ENCODE data around the gene MON1B. TPM values are rescaled to one million over a fixed set of nuclear protein-coding genes. Genes with fewer than 3 reads are reported as not detected.

MON1B gene
- total and polyA plus RNA-seq, 2 donors (not counting 3 experiments of a cell fraction or from before 2014, with no cell fraction given): 35.8 to 57.0 TPM

DNA sequence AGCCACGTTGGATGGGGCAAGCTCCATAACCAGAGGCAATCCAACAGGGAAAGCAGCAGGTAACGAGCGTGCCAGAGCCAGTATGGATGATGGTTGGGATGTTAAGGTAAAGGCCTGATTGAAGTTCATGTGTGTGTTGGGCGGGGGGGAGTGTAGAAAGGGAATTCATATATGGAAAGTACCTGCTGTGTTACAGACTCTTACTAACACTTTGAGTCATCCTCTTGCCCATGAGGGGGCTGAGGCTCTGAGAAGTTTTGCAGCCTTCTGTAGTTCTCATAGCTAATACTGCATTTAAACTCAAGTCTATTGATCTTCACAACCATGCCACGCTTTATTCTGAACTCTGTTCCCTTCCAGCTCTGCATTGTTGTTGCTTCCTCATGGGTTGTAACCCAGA lies 36.8 kb downstream of the MON1B start:
- no peaks in the 10 kb centered on the region for H3K79me2 ChIP-seq (ENCODE audit: control insufficient read depth, insufficient read depth, low read length)
- FAIRE-seq: no peak
- no peak overlapping the region for H3K27ac ChIP-seq (ENCODE audit: insufficient read depth, low read depth, low read length)
- dilution Hi-C loops (cut with MboI; ENCODE audit: extremely low pct_ligation_motif_present, low sequenced_read_pairs) (loop anchor here (25.0 kb wide), 1 partner anchor 360 kb away; no protein-coding TSS in a partner anchor), intact Hi-C loops (cut with micrococcal nuclease) (no loop called here)
- no peaks in the 10 kb centered on the region for H4K20me1 ChIP-seq (replicated peaks; ENCODE audit: control insufficient read depth, extremely low read depth, insufficient read depth, low read length)
- H3K36me3 ChIP-seq (ENCODE audit: control insufficient read depth in 2 of 2, extremely low read depth in 1 of 2, insufficient read depth in 2 of 2, low read length in 2 of 2): no peaks in the 10 kb centered on the region
- no peaks in the 10 kb centered on the region for H3K9me3 ChIP-seq (replicated peaks; ENCODE audit: control insufficient read depth, insufficient read depth, low read length)
- no TSS peak for BruUV-seq (replicated peaks)
- no peaks in the 10 kb centered on the region for H3K4me1 ChIP-seq (ENCODE audit: control insufficient read depth, extremely low read depth, insufficient read depth, low read length)
- no peak overlapping the region for H3K9ac ChIP-seq (replicated peaks; ENCODE audit: extremely low read depth, insufficient read depth, low read length)
- H3K9me1 ChIP-seq (replicated peaks; ENCODE audit: control insufficient read depth, extremely low read depth, insufficient read depth, low read length): no peaks in the 10 kb centered on the region
- TF ChIP-seq POLR2AphosphoS5 (IDR thresholded peaks at IDR 0.05; ENCODE audit: insufficient read depth, low read depth, low read length) (no peak), MYC (IDR thresholded peaks at IDR 0.05; ENCODE audit: low read depth, low read length) (no peak), EZH2 (IDR thresholded peaks at IDR 0.05; ENCODE audit: borderline replicate concordance, low read depth, low read length, severe bottlenecking) (no peak), CTCF (IDR thresholded peaks at IDR 0.05; ENCODE audit: extremely low read depth in 1 of 2, insufficient read depth in 1 of 2, low read depth in 1 of 2, low read length in 2 of 2) (no peak)
- H3K4me2 ChIP-seq (ENCODE audit: insufficient read depth, low read length): no peak overlapping the region
- ChIA-PET CTCF (interaction anchor here (0.6 to 1.0 kb wide), 2 partner anchors 433 to 712 kb away, joined by 3 read pairs; no protein-coding TSS in a partner anchor), POLR2A (no interaction called here)
- no peak overlapping the region for H2AFZ ChIP-seq (ENCODE audit: low read depth, low read length)
- H3K4me3 ChIP-seq (replicated peaks in 1 of 3; ENCODE audit: insufficient read depth in 1 of 3, low read depth in 1 of 3, low read length in 3 of 3): no peak overlapping the region
- H3K27me3 ChIP-seq (ENCODE audit: control insufficient read depth in 2 of 2, insufficient read depth in 2 of 2, low read length in 2 of 2): no peaks in the 10 kb centered on the region
- no peak for DNase-seq (ENCODE audit: low read depth, low spot score)

GRCh38 chr16:77231047-77231446 lies 40.1 kb downstream of the MON1B start:
- H3K4me3 ChIP-seq (replicated peaks in 1 of 3; ENCODE audit: insufficient read depth in 1 of 3, low read depth in 1 of 3, low read length in 3 of 3): no peak overlapping the region
- dilution Hi-C loops (cut with MboI; ENCODE audit: extremely low pct_ligation_motif_present, low sequenced_read_pairs) (loop anchor here (25.0 kb wide), 1 partner anchor 356 kb away; no protein-coding TSS in a partner anchor), intact Hi-C loops (cut with micrococcal nuclease) (loop anchor here (10.0 kb wide), 1 partner anchor 144 kb away; no protein-coding TSS in a partner anchor)
- no peak overlapping the region for H3K27ac ChIP-seq (ENCODE audit: insufficient read depth, low read depth, low read length)
- CTCF ChIA-PET: interaction anchor here (9.8 kb wide), 1 partner anchor 353 kb away, joined by 185 read pairs; no protein-coding TSS in a partner anchor
- H3K9me3 ChIP-seq (replicated peaks; ENCODE audit: control insufficient read depth, insufficient read depth, low read length): no peaks in the 10 kb centered on the region
- H4K20me1 ChIP-seq (replicated peaks; ENCODE audit: control insufficient read depth, extremely low read depth, insufficient read depth, low read length): no peaks in the 10 kb centered on the region
- no peaks in the 10 kb centered on the region for H3K9me1 ChIP-seq (replicated peaks; ENCODE audit: control insufficient read depth, extremely low read depth, insufficient read depth, low read length)
- no peaks in the 10 kb centered on the region for H3K36me3 ChIP-seq (ENCODE audit: control insufficient read depth in 2 of 2, extremely low read depth in 1 of 2, insufficient read depth in 2 of 2, low read length in 2 of 2)
- DNase-seq (ENCODE audit: low read depth, low spot score) (no peak), FAIRE-seq (no peak)
- no peak overlapping the region for H2AFZ ChIP-seq (ENCODE audit: low read depth, low read length)
- no TSS peak for BruUV-seq (replicated peaks)
- TF ChIP-seq CTCF (IDR thresholded peaks at IDR 0.05; ENCODE audit: extremely low read depth in 1 of 2, insufficient read depth in 1 of 2, low read depth in 1 of 2, low read length in 2 of 2) (no peak), JUN (IDR thresholded peaks at IDR 0.05; ENCODE audit: borderline replicate concordance, insufficient read depth, insufficient read length, low read depth) (no peak), POLR2A (IDR thresholded peaks at IDR 0.05; ENCODE audit: low read depth, low read length) (no peak), MAX (IDR thresholded peaks at IDR 0.05; ENCODE audit: insufficient read depth, insufficient read length) (no peak), POLR2AphosphoS5 (IDR thresholded peaks at IDR 0.05; ENCODE audit: insufficient read depth, low read depth, low read length) (no peak)
- no peaks in the 10 kb centered on the region for H3K27me3 ChIP-seq (ENCODE audit: control insufficient read depth in 2 of 2, insufficient read depth in 2 of 2, low read length in 2 of 2)
- POLR2A ChIA-PET: no interaction called here
- H3K79me2 ChIP-seq (ENCODE audit: control insufficient read depth, insufficient read depth, low read length): no peaks in the 10 kb centered on the region
- no peak overlapping the region for H3K9ac ChIP-seq (replicated peaks; ENCODE audit: extremely low read depth, insufficient read depth, low read length)
- H3K4me2 ChIP-seq (ENCODE audit: insufficient read depth, low read length): no peak overlapping the region
- no peaks in the 10 kb centered on the region for H3K4me1 ChIP-seq (ENCODE audit: control insufficient read depth, extremely low read depth, insufficient read depth, low read length)
